ENCODE data around the gene TDRD7.
"Not testable (repeated sequence)": the region's sequence is repeated elsewhere in the genome, so short reads cannot be mapped to it uniquely, and the experiment has no call there.

- not testable (repeated sequence) for TF ChIP-seq EZH2 (IDR thresholded peaks at IDR 0.05; ENCODE audit: borderline replicate concordance, insufficient read depth, low read depth, low read length, poor library complexity, severe bottlenecking)
- TF ChIP-seq, protein P1, sequence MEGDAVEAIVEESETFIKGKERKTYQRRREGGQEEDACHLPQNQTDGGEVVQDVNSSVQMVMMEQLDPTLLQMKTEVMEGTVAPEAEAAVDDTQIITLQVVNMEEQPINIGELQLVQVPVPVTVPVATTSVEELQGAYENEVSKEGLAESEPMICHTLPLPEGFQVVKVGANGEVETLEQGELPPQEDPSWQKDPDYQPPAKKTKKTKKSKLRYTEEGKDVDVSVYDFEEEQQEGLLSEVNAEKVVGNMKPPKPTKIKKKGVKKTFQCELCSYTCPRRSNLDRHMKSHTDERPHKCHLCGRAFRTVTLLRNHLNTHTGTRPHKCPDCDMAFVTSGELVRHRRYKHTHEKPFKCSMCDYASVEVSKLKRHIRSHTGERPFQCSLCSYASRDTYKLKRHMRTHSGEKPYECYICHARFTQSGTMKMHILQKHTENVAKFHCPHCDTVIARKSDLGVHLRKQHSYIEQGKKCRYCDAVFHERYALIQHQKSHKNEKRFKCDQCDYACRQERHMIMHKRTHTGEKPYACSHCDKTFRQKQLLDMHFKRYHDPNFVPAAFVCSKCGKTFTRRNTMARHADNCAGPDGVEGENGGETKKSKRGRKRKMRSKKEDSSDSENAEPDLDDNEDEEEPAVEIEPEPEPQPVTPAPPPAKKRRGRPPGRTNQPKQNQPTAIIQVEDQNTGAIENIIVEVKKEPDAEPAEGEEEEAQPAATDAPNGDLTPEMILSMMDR (IDR thresholded peaks at IDR 0.05), result not testable (repeated sequence)
These were observed 85.9 kb downstream of the TDRD7 start for GRCh38 chr9:97497558-97498375.

Data from B cell (primary cell).